H9 (cell line): Measurements from ENCODE around the gene AMIGO1. TPM values are rescaled to one million over a fixed set of nuclear protein-coding genes. Genes with fewer than 3 reads are reported as not detected.

ENCODE experiments used
- DNase-seq: peaks from one replicate; pipeline ENCODE4 v3.0.0-alpha.2; 2017
- H2AFZ ChIP-seq: one replicate; pipeline ENCODE4 v1.6.1; 2013; ENCODE audit warnings: mild to moderate bottlenecking, low read length, control low read depth, moderate library complexity
- H2AK5ac ChIP-seq: 2 replicates; pipeline ENCODE4 v1.6.1; 2013; ENCODE audit warnings: low read length, control low read depth, mixed read lengths; ENCODE audit not compliant: insufficient read length
- H2BK120ac ChIP-seq: one replicate; pipeline ENCODE4 v1.6.1; 2013; ENCODE audit warnings: low read depth, mild to moderate bottlenecking, low read length, control low read depth, inconsistent platforms; ENCODE audit not compliant: poor library complexity, severe bottlenecking
- H2BK12ac ChIP-seq: 2 replicates; pipeline ENCODE4 v1.6.1; 2013; ENCODE audit warnings: low read length, control low read depth, mixed read lengths, low read depth; ENCODE audit not compliant: insufficient read length
- H2BK15ac ChIP-seq: 2 replicates; pipeline ENCODE4 v1.6.1; 2013; ENCODE audit warnings: low read depth, low read length, control low read depth
- H2BK20ac ChIP-seq: one replicate; pipeline ENCODE4 v1.6.1; 2013; ENCODE audit warnings: low read depth, mild to moderate bottlenecking, low read length, control low read depth, inconsistent platforms; ENCODE audit not compliant: poor library complexity, severe bottlenecking
- H2BK5ac ChIP-seq: 2 replicates; pipeline ENCODE4 v1.6.1; 2013; ENCODE audit warnings: low read length, control low read depth, mixed read lengths; ENCODE audit not compliant: insufficient read length
- H3K14ac ChIP-seq: 2 replicates; pipeline ENCODE4 v1.6.1; 2013; ENCODE audit warnings: low read length, control low read depth; ENCODE audit not compliant: insufficient read depth
- H3K18ac ChIP-seq: 2 replicates; pipeline ENCODE4 v1.6.1; 2013; ENCODE audit warnings: low read depth, mild to moderate bottlenecking, mixed read lengths, low read length, control low read depth; ENCODE audit not compliant: insufficient read length
- H3K23ac ChIP-seq: 2 replicates; pipeline ENCODE4 v1.6.1; 2013; ENCODE audit warnings: low read length, control low read depth, mixed read lengths, low read depth; ENCODE audit not compliant: insufficient read length
- H3K23me2 ChIP-seq: 2 replicates; pipeline ENCODE4 v1.6.1; 2013; ENCODE audit warnings: low read depth, mild to moderate bottlenecking, mixed read lengths, low read length, control low read depth; ENCODE audit not compliant: insufficient read length, poor library complexity, severe bottlenecking
- H3K27ac ChIP-seq: 2 replicates; pipeline ENCODE4 v1.5.1; 2013; ENCODE audit warnings: low read length, control low read depth, mixed read lengths, low read depth; ENCODE audit not compliant: insufficient read length
- H3K27me3 ChIP-seq: 2 replicates; pipeline ENCODE4 v1.6.1; 2013; ENCODE audit warnings: low read length, control low read depth, inconsistent platforms; ENCODE audit not compliant: insufficient read depth
- H3K4ac ChIP-seq: 2 replicates; pipeline ENCODE4 v1.6.1; 2013; ENCODE audit warnings: low read depth, mild to moderate bottlenecking, control low read depth, inconsistent platforms, low read length, moderate library complexity
- H3K4me1 ChIP-seq: 2 replicates; pipeline ENCODE4 v1.6.1; 2013; ENCODE audit warnings: low read length, control low read depth, inconsistent platforms; ENCODE audit not compliant: insufficient read depth
- H3K4me2 ChIP-seq: 2 replicates; pipeline ENCODE4 v1.6.1; 2013; ENCODE audit warnings: low read length, control low read depth, mixed read lengths; ENCODE audit not compliant: insufficient read length, insufficient read depth
- H3K56ac ChIP-seq: 2 replicates; pipeline ENCODE4 v1.6.1; 2013; ENCODE audit warnings: low read depth, mild to moderate bottlenecking, mixed read lengths, low read length, control low read depth; ENCODE audit not compliant: insufficient read length
- H3K79me1 ChIP-seq: 2 replicates; pipeline ENCODE4 v1.6.1; 2013; ENCODE audit warnings: low read depth, mild to moderate bottlenecking, moderate library complexity, low read length, control low read depth, inconsistent platforms; ENCODE audit not compliant: insufficient read depth, poor library complexity, severe bottlenecking
- H3K79me2 ChIP-seq: 2 replicates; pipeline ENCODE4 v1.6.1; 2013; ENCODE audit warnings: low read length, control low read depth, inconsistent platforms; ENCODE audit not compliant: insufficient read depth
- H3K9ac ChIP-seq: 2 replicates; pipeline ENCODE4 v1.6.1; 2013; ENCODE audit warnings: low read length, control low read depth, mixed read lengths; ENCODE audit not compliant: insufficient read length; ENCODE audit errors: extremely low read depth
- H3K9me3 ChIP-seq: one replicate; pipeline ENCODE4 v1.6.1; 2013; ENCODE audit warnings: low read depth, low read length, inconsistent platforms; ENCODE audit not compliant: control insufficient read depth
- H3T11ph ChIP-seq: one replicate; pipeline ENCODE4 v1.6.1; 2013; ENCODE audit warnings: mild to moderate bottlenecking, low read length, control low read depth, inconsistent platforms
- H4K20me1 ChIP-seq: one replicate; pipeline ENCODE4 v1.6.1; 2013; ENCODE audit not compliant: control insufficient read depth, insufficient read length, insufficient read depth
- H4K5ac ChIP-seq: 2 replicates; pipeline ENCODE4 v1.6.1; 2013; ENCODE audit warnings: low read depth, mild to moderate bottlenecking, mixed read lengths, low read length, control low read depth; ENCODE audit not compliant: insufficient read length
- H4K8ac ChIP-seq: replicated peaks from 2 replicates; pipeline ENCODE4 v1.6.1; 2013; ENCODE audit warnings: low read length, control low read depth, mixed read lengths, low read depth; ENCODE audit not compliant: insufficient read length
- H4K91ac ChIP-seq: 2 replicates; pipeline ENCODE4 v1.6.1; 2013; ENCODE audit warnings: low read depth, mild to moderate bottlenecking, moderate library complexity, mixed read lengths, low read length, control low read depth; ENCODE audit not compliant: insufficient read length
- H3K27ac Mint-ChIP-seq, 3 experiments: 2 replicates in 2 of 3; 3 replicates in 1 of 3; pipeline ENCODE4 v1.8.0; 2020 to 2021; ENCODE audit warnings: mixed read lengths in 3 of 3, mild to moderate bottlenecking in 1 of 3, moderate library complexity in 1 of 3
- H3K27me3 Mint-ChIP-seq: 2 replicates; pipeline ENCODE4 v1.8.0; 2021; ENCODE audit warnings: low read depth, mild to moderate bottlenecking, moderate library complexity, mixed read lengths
- H3K36me3 Mint-ChIP-seq, 3 experiments: 2 replicates in 2 of 3; 3 replicates in 1 of 3; pipeline ENCODE4 v1.8.0; 2020 to 2021; ENCODE audit warnings: low read depth in 3 of 3, mixed read lengths in 3 of 3; ENCODE audit not compliant: insufficient read depth in 1 of 3
- H3K4me1 Mint-ChIP-seq, 2 experiments: 2 replicates each; pipeline ENCODE4 v1.8.0; 2020; ENCODE audit warnings: mixed read lengths in 2 of 2
- H3K4me3 Mint-ChIP-seq, 2 experiments: 2 replicates in 1 of 2; 3 replicates in 1 of 2; pipeline ENCODE4 v1.8.0; 2020 to 2021; ENCODE audit warnings: mild to moderate bottlenecking in 2 of 2, mixed read lengths in 2 of 2, moderate library complexity in 1 of 2
- H3K9me3 Mint-ChIP-seq, 2 experiments: 2 replicates in 1 of 2; 3 replicates in 1 of 2; pipeline ENCODE4 v1.8.0; 2020; ENCODE audit warnings: mild to moderate bottlenecking in 2 of 2, mixed read lengths in 2 of 2, moderate library complexity in 1 of 2
- CTCF ChIP-seq: fragments of 200-600 bp; sonication (generic); conservative IDR thresholded peaks from 3 replicates; pipeline ENCODE4 v1.8.0; 2021; ENCODE audit warnings: antibody characterized with exemption, mild to moderate bottlenecking
- WGBS: extraction: QIAGEN DNeasy Blood & Tissue Kit; methylation state at CpG from one replicate; pipeline ENCODE4 v1.1.7; 2013; ENCODE audit warnings: missing lambda C conversion rate, low lambda C conversion rate, mixed read lengths; ENCODE audit not compliant: insufficient read length; ENCODE audit errors: extremely low coverage; 5-methylcytosine and 5-hydroxymethylcytosine counted together
- total RNA-seq: library from RNA; stranded (reverse); gene quantifications from 2 replicates; pipeline ENCODE4 v1.2.1, GENCODE V29; 2021

AMIGO1 gene
- total RNA-seq, 1 experiment from 2014 or later: 4.1 TPM

DNA sequence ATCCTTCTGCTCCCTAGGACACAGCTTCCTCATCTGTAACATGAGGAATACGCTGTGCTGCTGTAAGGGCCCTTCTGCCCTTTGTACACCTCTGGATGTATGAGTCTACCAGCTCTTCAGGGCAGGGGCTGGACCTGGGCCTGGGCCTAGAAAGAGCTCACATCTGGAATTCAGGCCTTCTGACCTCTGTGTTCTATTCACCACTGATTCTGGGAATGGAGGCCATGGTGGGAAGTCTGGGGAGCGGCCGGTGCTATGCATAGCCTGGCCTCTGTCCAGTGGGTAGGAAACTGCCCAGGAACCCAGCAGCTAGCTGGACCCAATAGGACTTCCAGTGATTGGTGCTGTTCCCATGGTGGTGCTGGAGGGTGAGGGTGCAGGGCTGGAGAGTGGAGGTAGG, 19.2 kb upstream of the AMIGO1 start:
- Mint-ChIP-seq H3K36me3 (no peaks in the 10 kb centered on the region), H3K27me3 (peaks cover 20% of the 10 kb centered on the region), H3K27ac (no peak overlapping the region), H3K4me3 (no peak overlapping the region), H3K9me3 (no peaks in the 10 kb centered on the region; a peak in 1 of 5 replicates), H3K4me1 (peaks cover 4 to 8% of the 10 kb centered on the region in 2 experiments)
- no peak overlapping the region for H3K4ac ChIP-seq
- no peaks in the 10 kb centered on the region for H3K4me1 ChIP-seq
- no peaks in the 10 kb centered on the region for H4K20me1 ChIP-seq
- H3K14ac ChIP-seq: no peak overlapping the region; the same call in 1 of the 2 replicates
- H2BK12ac ChIP-seq: no peak overlapping the region
- H3K4me2 ChIP-seq: no peak overlapping the region
- no peaks in the 10 kb centered on the region for H3K79me1 ChIP-seq
- TF ChIP-seq CTCF: no peak
- DNase-seq: no peak
- no CpG with 5 or more reads among the region's 3 CpGs for WGBS
- no peak overlapping the region for H3K56ac ChIP-seq
- no peak overlapping the region for H2BK120ac ChIP-seq
- no peak overlapping the region for H4K91ac ChIP-seq
- H2BK5ac ChIP-seq: no peak overlapping the region
- H3T11ph ChIP-seq: no peak overlapping the region
- H4K5ac ChIP-seq: no peak overlapping the region
- no peak overlapping the region for H2BK15ac ChIP-seq
- H3K27ac ChIP-seq: no peak overlapping the region
- no peak overlapping the region for H4K8ac ChIP-seq
- no peak overlapping the region for H3K23ac ChIP-seq
- no peaks in the 10 kb centered on the region for H3K9me3 ChIP-seq
- no peak overlapping the region for H3K9ac ChIP-seq
- H2BK20ac ChIP-seq: no peak overlapping the region
- H3K18ac ChIP-seq: no peak overlapping the region
- H3K23me2 ChIP-seq: peaks cover 4% of the 10 kb centered on the region
- H3K79me2 ChIP-seq: no peaks in the 10 kb centered on the region
- H2AK5ac ChIP-seq: no peak overlapping the region
- H2AFZ ChIP-seq: no peak overlapping the region
- H3K27me3 ChIP-seq: no peaks in the 10 kb centered on the region
